Activated gamma-delta T cell treated with Interleukin-2 at 50 U/mL for 16 hours (primary cell): Measurements from ENCODE around the gene PDE4B.

Experiments used
- DNase-seq: peaks from one replicate; pipeline ENCODE4 v3.0.0-alpha.2; 2020

Gene PDE4B

DNA sequence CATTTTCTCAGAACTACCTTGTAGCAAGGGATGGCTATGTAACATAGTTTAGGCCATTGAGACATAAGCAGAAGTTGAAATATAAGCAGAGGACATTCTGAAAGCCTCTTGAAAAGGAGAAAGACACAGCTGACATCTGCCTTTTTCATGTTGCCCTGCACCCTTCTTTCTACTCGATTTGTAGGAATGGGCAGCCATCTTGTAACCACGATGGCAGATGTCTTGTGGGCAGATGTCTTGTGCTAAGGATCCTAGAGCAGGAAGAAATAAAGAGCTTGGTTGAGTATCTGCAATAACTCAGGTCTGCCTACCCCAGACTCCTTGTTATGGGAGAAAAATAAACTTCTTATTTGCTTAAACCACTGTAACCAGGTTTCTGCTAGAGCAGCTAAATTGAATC lies 351.0 kb downstream of the PDE4B start:
- no peak for DNase-seq

DNA sequence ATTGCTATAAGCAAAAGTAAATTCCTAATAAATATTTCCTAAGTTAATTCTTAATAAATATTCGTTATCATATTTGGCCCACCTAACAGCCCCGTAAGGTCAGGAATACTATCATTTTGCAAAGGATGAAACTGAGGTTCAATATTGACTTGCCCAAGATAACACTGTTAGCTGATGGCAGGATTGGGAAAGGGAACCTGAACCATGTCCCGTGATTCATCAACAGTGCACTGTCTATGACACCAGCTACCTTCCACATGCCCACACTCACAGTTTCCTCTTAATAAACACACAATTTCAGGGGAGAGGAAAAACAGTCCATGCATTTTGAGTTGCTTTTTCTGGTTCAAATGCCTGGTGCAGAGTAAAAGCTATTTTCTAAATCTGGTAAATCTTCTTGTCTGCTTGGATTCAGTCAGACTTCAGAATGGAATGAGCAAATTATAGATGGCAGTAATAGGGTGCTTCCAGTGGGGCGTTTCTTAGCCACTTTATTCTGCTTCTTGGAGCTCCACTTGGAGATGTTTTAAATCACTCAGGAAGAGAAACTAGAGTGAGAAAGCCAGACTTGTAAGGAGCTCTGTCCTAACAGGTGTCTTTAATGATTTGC lies 354.6 kb downstream of the PDE4B start:
- no peak for DNase-seq

DNA sequence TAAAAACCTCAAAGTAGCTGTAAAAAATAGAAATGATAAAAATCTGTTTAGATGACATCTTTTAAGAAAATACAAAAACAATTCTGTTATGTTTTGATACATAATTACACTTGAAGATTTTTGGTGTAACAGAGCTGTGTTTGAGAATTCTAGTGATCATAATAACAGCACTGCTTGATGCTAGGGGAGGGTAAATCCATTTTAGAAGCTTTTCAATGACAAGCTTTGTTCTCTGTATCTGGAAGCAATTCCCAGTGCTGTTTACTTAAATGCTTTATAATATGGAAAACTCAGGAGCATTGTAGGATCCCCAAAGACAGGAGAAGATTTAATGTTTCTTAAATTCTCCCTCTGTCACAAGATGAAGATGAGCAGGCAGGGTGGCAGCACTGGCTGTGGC lies 359.3 kb downstream of the PDE4B start:
- no peak for DNase-seq

- DNase-seq, result no peak
These were observed 361.7 kb downstream of the PDE4B start for GRCh38 chr1:66154394-66154793.

- DNase-seq, result no peak
These were observed 363.4 kb downstream of the PDE4B start for GRCh38 chr1:66156144-66156543.

GRCh38 chr1:66159800-66160199 lies 367.1 kb downstream of the PDE4B start:
- DNase-seq, result no peak

GRCh38 chr1:66160719-66161118 lies 368.0 kb downstream of the PDE4B start:
- DNase-seq, result no peak

DNA sequence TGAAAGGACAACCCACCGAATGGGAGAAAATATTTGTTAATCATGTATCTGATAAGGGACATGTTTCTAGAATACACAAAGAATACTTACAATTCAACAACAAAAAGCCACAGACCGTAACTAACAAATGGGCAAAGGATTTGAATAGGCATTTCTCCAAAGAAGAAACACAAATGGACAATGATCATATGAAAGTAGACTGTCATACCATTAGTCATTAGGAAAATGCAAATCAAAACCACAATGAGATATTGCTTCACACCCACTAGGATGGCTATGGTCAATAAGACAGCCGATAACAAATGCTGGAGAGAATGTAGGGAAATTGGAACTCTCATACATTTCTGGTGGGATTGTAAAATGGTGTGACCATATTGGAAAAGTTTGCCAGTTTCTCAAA lies 374.1 kb downstream of the PDE4B start:
- DNase-seq, result no peak

DNA sequence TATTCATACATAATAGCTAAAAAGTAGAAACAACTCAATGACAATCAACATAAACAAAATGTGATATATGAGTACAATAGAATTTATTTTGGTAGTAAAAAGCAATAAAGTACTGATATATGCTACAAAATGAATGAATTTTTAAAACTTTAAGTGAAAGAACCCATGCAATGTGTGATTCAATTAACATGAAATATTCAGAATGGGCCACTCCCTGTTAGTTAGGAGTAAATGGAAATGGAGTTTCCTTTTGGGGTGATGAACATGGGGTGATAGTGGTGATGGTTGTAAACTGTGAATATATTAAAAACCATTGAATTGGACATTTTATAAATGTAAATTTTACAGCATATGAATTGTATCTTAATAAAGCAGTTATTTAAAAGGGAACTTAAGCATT lies 374.6 kb downstream of the PDE4B start:
- no peak for DNase-seq

DNA sequence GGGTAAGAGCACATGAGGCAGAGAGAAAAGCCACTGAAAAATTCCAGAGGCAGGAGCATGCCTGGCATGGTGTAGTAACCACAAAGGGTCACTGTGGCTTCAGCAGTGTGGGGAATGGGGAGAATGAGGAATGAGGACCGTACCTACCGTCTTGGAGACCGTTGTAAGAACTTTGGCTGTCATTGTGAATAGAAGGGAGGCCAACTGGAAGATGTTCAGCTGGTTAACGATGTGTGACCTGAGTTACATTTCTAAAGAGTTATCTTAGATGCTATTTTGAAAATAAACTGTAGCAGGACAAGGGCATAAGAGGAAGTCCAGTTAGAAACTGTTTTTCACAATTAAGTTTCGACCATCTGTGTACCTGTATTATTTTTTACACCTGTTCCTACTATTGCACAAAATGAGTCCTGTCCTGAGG lies 375.8 kb downstream of the PDE4B start:
- DNase-seq, result no peak

DNA sequence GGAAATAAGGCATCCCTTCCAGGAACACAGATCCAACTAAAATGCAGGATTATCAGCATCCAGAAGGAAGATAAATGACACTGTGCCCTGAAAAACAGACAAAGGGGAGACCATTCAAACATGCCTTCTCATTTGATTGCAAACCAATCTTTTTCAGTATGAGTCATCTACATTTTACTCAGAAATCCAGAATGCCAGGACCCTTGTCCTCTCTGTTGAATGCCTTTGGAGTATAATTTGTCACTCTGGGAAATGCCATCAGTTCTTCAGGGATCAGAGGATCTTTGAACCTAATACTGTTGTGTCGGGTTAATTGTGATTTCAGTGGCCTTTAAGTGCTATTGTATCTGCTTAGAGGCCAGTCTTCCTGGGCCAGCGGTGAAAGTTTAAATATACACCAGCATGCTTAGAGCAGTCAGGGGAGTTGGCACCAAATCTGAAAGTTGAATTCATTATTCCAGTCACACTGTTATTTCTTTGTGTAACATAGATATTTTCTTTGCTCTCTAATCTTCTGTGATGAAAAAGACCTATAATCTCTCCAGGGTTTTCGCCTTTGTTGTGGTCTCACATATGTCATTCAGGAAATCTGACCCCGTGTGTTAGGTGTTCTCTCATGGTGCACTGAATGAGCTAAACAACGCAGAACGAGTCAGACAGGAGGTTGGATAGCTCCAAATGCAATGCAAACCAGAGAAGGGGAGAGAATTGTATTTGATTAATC lies 376.4 kb downstream of the PDE4B start:
- no peak for DNase-seq

- no peak for DNase-seq
These were observed 379.6 kb downstream of the PDE4B start for GRCh38 chr1:66172272-66172671.

- no peak for DNase-seq
These were observed 382.4 kb downstream of the PDE4B start for GRCh38 chr1:66175098-66175497.

DNA sequence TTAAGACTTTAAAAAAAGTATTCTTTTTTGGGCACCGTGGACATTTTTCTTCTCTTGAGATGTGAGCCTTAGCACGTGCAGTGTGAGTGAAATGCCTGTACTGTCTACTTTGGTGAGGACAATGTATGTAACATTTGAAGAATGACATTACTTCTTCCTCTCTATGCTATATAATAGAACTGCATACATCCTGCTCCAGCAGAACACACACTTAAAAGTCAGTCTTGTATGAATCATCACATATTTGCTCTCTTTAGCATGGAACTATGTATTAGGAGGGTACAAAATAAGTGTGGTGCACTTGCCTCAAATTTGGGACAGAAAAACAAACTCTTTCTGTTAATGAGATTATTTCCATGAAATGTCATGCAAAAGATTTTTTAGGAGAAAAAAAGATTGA lies 382.9 kb downstream of the PDE4B start:
- no peak for DNase-seq

DNA sequence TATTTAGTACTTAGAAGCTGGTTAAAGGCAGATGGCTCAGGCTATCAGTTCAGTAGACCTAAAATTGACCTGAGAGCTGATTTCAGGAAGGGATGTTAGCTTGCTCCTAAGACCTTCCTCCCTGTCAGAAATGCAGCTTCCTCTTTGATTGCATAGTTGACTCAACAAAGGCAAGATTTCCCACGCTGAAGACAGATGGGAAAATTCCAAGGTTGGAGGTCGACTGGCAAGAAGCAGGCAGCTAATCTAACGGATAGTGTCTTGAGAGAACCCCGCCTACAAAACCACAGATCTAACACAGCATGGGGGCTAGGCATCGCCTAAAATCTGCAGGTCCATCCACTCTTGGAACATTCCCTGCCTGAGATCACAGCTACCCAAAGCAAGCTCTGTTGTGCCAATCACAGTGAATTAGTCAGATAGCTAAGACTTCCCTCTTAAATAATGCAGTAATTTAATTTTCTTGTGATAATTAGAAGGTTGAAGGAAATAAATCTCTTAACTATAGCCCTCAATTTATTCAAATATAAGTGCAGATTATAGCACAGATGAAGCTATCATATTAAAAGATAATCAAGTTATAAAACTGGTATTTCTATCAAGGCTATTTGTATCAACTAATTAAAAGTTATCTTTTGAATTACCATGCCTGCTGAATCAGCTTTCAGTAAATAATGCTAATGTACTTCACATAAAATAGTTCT lies 383.5 kb downstream of the PDE4B start:
- no peak for DNase-seq

DNA sequence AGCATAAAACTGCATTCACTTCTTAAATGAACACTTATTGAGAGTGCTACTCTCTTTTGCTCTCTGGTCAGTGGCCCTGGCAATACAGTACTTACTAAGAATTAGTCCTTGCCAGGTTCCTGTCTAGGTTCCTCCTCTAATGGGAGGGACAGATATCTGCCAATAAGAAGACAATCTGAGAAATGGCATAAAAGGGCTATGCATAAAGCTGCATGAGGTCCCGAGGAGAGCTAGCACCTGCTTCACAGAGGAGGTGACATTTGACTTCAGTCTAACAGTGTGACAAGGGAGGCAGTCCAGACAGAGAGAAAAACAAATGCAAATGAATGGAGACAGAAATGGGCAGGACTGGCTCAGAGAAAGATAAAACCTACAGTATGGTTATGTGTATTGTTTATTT lies 384.1 kb downstream of the PDE4B start:
- DNase-seq, result no peak

- no peak for DNase-seq
These were observed 384.8 kb downstream of the PDE4B start for GRCh38 chr1:66177510-66177909.

GRCh38 chr1:66182026-66182425 lies 389.3 kb downstream of the PDE4B start:
- DNase-seq, result no peak

- no peak for DNase-seq
These were observed 390.0 kb downstream of the PDE4B start for GRCh38 chr1:66182551-66183178.

DNA sequence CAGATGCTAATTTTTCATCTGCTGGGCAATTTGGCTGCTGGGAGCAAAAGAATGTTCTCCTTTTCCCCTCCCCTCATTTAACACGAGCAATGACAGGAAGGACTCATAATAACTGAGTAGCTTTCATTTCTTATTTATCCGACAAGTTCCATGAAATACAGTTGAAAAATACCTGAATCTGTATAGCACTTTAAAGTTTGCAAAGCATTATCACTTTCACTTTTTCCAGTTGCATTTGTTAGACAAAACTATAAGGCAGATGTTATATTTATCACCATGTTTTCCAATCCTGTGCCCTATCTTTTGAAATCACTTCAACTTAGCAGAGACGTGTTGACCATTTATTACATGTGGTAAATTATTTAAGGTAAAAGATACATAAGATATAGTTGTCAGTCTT lies 390.7 kb downstream of the PDE4B start:
- DNase-seq, result no peak

DNA sequence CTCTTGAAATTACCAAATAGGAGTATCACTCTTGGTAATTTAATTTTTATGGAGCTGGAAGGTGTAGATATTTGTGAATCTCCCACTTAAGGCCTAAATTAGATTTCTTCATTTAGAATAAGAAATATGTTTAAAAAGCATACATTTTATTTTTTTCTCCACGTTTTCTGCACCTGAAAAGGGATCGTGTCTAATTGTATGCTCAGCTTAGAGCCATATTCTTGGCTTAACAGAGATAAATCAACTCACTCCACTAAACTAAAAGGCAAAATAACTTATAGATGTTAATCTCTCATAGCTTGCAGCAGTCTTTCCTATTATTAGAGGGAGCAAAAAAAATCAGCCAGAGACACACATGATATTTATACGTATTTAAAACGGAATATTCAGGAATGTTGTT lies 404.4 kb downstream of the PDE4B start:
- no peak for DNase-seq

DNA sequence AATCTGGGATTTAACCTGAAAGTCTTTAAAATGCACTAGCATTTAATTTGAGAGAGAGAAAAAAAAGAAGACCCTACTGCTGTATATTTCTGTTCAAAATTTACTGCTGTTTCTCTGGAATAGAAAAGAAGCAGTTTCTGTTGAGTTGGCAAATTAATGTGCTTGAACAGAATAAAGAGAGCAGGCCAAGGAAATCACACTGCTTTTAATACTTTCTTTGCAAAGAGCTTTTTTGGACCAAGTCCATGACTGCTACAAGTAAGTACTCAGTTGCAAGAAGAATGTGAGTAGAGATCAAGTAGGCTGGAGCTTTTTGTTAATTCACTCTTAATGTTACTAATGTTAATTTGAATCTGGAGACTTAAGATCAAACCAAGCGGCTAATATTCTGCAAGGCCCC lies 405.1 kb downstream of the PDE4B start:
- DNase-seq, result no peak

DNA sequence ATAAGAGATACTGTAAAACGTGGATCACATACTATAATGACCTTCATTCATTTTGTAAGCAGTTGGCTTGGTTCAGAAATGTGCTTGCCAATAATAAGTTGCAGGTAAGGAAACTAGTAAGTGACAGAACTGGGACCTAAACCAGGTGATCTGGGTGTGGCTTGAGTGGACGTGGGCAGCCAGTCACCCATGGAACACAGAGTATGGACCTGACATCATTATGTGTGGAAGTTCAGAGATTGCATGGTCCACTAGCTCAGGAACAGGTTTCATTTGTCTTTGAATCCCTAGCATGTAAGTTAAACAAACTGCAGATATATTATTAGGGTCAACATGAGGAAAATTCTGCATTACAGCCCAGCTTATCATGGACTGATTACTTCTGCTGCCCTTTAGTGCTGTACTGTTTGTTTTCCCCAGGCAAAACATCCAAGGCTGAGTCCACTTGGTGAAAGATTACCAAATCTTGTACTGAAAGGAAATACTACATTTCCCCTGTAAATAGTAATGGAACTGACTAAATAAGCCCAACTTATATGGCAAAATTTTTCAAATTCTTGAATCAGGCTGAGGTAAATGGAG lies 414.0 kb downstream of the PDE4B start:
- no peak for DNase-seq

DNA sequence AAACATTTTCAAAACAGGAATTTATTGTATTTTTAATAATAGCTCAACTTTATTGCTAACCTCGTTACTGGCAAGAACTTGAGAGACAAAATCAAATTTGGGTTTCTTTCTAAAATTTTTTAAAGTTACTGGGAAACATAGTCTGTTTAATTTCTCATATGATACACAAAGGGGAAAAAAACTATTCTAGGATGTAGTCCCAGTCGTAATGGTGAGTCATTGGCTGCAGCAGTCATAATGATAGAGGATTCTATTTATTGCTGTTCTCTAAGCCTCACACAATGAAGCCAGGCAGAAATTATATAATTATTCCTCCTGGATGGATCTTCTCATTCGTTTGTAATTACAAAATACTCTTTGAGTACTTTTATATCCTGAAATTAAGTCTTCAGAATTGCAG lies 414.8 kb downstream of the PDE4B start:
- no peak for DNase-seq
